Measurements from ENCODE around the gene PCDHA6.
A peak's percentile ranks its signal among the peaks of the same experiment; 100 is the strongest.
"Not testable (repeated sequence)": the region's sequence is repeated elsewhere in the genome, so short reads cannot be mapped to it uniquely, and the experiment has no call there.

The PCDHA6 gene

DNA sequence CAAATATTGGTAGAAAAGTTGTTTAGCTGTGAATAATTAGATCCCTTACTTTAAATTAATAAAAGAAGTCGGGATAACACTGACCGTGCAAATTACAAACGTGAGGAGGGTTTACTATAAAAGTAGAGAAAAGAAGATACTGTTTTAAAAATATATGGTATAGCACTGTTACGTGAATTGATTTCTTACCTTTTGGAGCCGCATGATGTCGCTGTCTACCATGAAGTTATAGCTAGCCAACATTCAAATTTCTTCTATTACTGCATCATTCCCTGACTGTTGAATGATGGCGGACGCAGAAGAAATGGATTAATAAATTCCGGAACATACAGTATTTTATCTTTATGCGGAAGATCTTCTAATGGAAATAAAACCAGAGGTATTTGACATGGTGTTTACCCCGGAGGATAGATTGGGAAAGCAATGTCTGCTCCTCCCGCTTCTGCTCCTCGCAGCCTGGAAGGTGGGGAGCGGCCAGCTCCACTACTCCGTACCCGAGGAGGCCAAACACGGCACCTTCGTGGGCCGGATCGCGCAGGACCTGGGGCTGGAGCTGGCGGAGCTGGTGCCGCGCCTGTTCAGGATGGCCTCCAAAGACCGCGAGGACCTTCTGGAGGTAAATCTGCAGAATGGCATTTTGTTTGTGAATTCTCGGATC lies at the start of gene PCDHA6:
Gene PCDHA6 (plus strand): TSS at position 257 of the 658 bp plus-strand sequence. CDS start 132 bp downstream, at position 389.
- no peak for DNase-seq (ENCODE audit: low spot score)

- no peak for DNase-seq (ENCODE audit: low spot score)
These were observed 47.2 kb upstream of the PCDHA6 start for GRCh38 chr5:140780512-140780911.

- DNase-seq (ENCODE audit: low spot score), result no peak
These were observed 41.7 kb upstream of the PCDHA6 start, which contains the start of gene PCDHA1 for GRCh38 chr5:140785905-140786686. PCDHA1 (plus strand) TSS chr5:140786140.

- DNase-seq (ENCODE audit: low spot score), result not testable (repeated sequence)
These were observed 40.3 kb upstream of the PCDHA6 start for GRCh38 chr5:140787422-140787821.

- not testable (repeated sequence) for DNase-seq (ENCODE audit: low spot score)
These were observed 39.8 kb upstream of the PCDHA6 start for GRCh38 chr5:140787849-140788504.

DNA sequence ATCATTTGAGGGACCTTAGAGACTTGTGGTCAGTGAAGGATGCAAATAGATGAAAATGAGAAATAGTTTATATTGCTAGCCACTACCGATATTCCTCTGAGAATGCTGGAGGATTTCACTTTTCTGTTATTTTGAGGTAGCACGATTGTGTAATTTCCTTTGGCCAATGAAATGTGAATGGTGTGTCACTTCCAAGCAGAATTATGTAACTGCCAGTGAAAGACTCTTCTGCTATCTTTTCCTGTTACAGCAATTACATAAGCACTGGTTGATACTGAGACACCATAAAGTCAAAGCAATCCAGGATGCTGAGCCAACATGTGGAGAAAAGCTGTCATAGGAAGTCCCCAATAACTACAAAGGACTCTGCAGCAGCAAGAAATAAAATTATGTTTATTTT lies 36.7 kb upstream of the PCDHA6 start:
- no peak for DNase-seq (ENCODE audit: low spot score)

GRCh38 chr5:140794595-140795258 lies 33.0 kb upstream of the PCDHA6 start, which contains the start of gene PCDHA2:
PCDHA2 (plus strand) TSS chr5:140794852.
- DNase-seq (ENCODE audit: low spot score), result no peak

GRCh38 chr5:140795259-140795641 lies 32.5 kb upstream of the PCDHA6 start:
- no peak for DNase-seq (ENCODE audit: low spot score)

DNA sequence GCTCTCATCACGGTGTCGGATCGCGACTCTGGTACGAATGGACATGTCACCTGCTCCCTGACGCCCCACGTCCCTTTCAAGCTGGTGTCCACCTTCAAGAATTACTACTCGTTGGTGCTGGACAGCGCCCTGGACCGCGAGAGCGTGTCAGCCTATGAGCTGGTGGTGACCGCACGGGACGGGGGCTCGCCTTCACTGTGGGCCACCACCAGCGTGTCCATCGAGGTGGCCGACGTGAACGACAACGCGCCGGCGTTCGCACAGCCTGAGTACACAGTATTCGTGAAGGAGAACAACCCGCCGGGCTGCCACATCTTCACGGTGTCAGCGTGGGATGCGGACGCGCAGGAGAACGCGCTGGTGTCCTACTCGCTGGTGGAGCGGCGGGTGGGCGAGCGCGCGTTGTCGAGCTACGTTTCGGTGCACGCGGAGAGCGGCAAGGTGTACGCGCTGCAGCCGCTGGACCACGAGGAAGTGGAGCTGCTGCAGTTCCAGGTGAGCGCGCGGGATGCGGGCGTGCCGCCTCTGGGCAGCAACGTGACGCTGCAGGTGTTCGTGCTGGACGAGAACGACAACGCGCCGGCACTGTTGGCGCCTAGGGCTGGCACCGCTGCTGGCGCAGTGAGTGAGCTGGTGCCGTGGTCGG lies 31.6 kb upstream of the PCDHA6 start:
- not testable (repeated sequence) for DNase-seq (ENCODE audit: low spot score)

DNA sequence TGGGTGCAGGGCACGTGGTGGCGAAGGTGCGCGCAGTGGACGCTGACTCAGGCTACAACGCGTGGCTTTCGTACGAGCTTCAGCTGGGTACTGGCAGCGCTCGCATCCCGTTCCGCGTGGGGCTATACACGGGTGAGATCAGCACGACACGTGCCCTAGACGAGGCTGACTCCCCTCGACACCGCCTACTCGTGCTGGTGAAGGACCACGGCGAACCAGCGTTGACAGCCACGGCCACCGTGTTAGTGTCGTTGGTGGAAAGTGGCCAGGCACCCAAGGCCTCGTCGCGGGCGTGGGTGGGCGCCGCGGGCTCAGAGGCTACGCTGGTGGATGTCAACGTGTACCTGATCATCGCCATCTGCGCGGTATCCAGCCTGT lies 31.1 kb upstream of the PCDHA6 start:
- DNase-seq (ENCODE audit: low spot score), result no peak

- DNase-seq (ENCODE audit: low spot score), result no peak
These were observed 26.8 kb upstream of the PCDHA6 start, which contains the start of gene PCDHA3 for GRCh38 chr5:140800816-140801493. PCDHA3 (plus strand) TSS chr5:140801057.

GRCh38 chr5:140801494-140801841 lies 26.3 kb upstream of the PCDHA6 start:
- DNase-seq (ENCODE audit: low spot score), result no peak

GRCh38 chr5:140802381-140802780 lies 25.4 kb upstream of the PCDHA6 start:
- not testable (repeated sequence) for DNase-seq (ENCODE audit: low spot score)

DNA sequence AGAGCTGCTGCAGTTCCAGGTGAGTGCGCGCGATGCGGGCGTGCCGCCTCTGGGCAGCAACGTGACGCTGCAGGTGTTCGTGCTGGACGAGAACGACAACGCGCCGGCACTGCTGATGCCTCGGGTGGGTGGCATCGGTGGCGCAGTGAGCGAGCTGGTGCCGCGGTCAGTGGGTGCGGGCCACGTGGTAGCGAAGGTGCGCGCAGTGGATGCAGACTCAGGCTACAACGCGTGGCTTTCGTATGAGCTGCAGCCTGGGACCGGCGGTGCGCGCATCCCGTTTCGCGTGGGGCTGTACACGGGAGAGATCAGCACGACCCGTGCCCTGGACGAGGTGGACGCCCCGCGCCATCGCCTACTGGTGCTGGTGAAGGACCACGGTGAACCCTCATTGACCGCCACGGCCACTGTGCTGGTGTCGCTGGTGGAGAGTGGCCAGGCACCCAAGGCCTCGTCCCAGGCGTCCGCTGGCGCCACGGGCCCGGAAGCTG lies 24.9 kb upstream of the PCDHA6 start:
- DNase-seq (ENCODE audit: low spot score), result no peak

- DNase-seq (ENCODE audit: low spot score), result peak; percentile 8
These were observed 20.7 kb upstream of the PCDHA6 start, which contains the start of gene PCDHA4 for GRCh38 chr5:140806834-140807775. PCDHA4 (plus strand) TSS chr5:140807068.

DNA sequence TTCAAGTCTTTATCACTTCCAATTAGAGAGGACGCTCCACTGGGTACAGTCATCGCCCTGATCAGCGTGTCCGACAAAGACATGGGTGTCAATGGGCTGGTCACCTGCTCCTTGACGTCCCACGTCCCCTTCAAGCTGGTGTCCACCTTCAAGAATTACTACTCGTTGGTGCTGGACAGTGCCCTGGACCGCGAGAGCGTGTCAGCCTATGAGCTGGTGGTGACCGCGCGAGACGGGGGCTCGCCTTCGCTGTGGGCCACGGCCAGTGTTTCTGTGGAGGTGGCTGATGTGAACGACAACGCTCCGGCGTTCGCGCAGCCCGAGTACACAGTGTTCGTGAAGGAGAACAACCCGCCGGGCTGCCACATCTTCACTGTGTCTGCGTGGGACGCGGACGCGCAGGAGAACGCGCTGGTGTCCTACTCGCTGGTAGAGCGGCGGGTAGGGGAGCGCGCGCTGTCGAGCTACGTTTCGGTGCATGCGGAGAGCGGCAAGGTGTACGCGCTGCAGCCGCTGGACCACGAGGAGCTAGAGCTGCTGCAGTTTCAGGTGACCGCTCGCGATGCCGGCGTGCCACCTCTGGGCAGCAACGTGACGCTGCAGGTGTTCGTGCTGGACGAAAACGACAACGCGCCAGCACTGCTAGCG lies 19.4 kb upstream of the PCDHA6 start:
- DNase-seq (ENCODE audit: low spot score), result not testable (repeated sequence)

DNA sequence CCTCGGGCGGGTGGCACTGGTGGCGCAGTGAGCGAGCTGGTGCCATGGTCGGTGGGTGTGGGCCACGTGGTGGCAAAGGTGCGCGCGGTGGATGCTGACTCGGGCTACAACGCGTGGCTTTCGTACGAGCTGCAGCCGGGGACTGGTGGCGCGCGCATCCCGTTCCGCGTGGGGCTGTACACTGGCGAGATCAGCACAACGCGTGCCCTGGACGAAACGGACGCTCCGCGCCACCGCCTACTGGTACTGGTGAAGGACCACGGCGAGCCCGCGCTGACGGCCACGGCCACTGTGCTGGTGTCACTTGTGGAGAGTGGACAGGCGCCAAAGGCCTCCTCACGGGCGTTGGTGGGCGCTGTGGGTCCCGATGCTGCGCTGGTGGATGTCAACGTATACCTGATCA lies 18.9 kb upstream of the PCDHA6 start:
- DNase-seq (ENCODE audit: low spot score), result no peak

DNA sequence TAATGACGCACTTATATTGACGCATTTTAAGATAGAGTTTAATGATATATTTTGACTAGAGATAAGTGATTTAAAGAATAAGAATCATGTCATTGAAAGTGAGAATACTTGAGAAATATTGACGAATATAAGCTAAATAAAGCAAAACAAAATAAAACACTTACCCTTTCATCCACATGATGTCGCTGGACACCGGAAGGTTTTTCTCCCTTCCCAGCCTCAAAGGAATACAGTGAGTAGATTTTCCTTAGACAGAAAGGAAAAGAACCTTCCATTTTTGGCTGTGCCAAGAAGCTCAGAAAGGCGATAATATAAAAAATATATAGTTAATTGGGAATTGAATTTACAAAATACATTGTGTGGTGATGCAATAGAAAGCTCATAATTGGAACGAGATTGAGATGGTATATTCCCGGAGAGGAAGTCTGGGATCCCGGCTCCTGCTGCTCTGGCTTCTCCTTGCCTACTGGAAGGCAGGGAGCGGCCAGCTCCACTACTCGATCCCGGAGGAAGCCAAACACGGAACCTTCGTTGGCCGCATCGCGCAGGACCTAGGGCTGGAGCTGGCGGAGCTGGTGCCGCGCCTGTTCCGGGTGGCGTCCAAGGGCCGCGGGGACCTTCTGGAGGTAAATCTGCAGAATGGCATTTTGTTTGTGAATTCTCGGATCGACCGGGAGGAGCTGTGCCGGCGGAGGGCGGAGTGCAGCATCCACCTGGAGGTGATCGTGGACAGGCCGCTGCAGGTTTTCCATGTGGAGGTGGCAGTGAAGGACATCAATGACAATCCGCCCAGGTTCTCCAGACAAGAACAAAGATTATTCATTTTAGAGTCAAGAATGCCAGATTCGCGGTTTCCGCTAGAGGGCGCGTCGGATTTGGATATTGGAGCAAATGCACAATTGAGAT lies 6.1 kb upstream of the PCDHA6 start, which contains the start of gene PCDHA5:
Gene PCDHA5 (plus strand): TSS at position 239 of the 906 bp plus-strand sequence.
- DNase-seq (ENCODE audit: low spot score), result no peak

Data from hematopoietic multipotent progenitor cell treated with erythropoietin and hydrocortisone succinate and interleukin-3 and kit ligand, for 17 days (in vitro differentiated cells).